Activated T-cell treated with anti-CD3 and anti-CD28 coated beads for 48 hours (primary cell): ENCODE results near the gene SLC25A19.
A peak's percentile ranks its signal among the peaks of the same experiment; 100 is the strongest.
"Not testable (repeated sequence)": the region's sequence is repeated elsewhere in the genome, so short reads cannot be mapped to it uniquely, and the experiment has no call there.

ENCODE experiments used
- DNase-seq: peaks from one replicate; pipeline ENCODE4 v3.0.0-alpha.2; 2020; ENCODE audit warnings: low read depth

Gene SLC25A19

DNA sequence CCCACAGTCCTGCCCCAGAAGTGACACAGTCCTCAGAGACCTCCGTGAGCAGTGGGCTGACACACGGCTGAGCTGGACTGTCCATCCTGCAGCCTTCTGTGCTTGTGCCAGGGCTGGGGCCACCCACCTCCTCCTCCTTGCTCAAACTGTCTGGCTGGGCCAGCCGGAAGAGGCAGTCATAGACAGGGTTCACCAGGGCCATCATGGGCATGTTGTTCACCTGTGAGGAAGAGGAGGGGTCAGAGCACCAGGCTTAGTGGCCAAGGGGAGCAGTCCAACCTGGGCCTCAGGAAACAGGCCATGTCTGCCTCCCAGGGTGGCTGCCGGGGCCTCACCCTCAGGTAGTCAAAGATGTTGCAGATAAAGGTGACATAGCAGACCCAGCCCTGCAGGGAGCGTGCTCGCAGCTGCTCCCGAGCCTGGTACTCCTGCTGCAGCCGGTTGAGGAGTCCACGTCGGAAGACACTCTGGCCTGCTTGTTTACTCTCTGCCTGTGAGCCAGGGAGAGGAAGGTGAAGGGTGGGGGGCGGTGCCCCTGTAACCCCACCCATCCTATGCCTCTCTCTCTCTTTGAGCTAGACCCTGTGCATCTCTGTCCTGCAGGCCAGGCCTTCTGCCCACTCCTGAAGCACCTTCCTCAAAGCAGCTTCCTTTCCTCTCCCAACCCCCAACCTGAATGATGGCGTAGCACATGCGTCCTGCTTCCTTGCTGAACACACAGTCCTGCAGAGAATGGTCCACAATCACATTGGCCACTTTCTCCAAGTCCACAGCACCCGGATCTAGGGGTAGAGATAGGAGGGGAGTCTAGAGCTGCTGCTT lies 21.6 kb downstream of the SLC25A19 start:
- DNase-seq = no peak

DNA sequence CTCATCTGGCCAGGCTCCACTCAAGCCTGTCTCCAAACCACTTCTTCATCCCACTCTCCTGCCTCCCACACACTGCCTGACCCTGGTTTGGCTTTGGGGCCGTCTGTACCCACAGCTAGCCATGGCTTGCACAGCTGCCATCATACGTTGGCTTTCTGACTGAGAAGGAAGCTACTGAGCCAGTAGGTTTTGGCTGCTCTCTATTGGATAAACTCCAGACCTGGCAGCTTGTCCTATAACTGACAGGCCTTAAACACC lies 22.2 kb downstream of the SLC25A19 start:
- no peak for DNase-seq

DNA sequence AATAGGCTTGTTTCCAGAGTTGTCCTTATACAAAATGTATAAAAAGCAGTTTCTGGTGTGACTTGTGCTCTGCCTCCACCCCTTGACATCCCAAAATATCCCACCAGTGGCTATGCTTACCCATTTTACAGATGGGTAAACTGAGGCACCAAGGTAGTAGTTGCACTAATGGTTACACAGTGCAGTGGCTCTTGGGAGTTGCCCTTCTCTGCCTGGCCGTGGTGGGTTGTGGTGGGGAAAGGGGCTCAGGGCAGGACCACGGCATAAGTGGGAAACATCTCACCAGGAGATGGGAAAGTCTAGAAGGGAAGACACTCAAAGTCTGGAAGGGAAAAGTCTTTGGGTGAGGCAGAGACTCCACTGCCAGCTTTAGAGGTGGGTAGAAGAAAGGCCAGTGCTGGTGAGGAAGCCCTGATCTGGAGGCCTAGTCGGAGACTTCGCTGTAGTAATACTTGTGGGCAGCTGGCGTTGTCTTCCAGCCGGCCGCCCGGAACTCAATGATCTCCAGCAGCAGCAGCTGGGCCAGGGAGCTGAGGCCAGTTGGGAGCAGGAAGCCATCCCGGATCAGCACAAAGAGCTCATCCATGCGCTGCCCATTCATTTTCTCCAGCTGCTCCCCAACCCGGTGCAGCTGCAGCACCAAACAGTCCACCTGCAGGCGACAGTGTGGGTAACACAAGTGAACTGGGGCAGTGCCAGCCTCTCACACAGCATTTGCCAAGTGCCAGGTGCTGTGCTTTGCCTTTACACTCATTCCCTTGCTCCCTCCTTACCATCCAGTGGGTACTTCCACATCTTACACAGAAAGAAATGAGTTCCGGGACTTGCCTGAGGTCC lies 22.7 kb downstream of the SLC25A19 start:
- no peak for DNase-seq

DNA sequence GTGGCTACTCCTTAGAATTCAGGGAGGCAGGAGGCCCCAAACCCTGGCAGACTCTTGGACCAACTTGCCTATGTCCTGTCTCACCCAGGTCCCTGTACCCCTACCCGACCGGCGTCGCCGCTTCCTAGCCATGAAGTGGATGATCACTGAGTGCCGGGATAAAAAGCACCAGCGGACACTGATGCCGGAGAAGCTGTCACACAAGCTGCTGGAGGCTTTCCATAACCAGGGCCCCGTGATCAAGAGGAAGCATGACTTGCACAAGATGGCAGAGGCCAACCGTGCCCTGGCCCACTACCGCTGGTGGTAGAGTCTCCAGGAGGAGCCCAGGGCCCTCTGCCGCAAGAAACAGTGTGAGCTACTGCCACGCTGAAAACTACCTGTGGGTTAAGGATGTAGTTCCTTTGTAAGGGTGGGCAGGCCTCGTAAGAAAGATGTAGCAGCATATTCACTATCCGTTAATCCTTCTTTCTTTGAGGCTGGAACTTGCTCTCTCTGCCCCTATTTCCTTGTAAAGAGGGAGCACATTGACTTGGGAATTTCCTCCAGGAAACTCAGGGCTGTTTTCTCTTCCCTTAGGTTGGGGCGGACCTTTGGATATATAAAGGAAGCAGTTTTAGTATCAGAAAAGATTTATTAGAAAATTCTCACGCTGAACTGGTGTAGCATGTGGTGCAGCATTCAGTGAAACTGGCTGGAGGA lies 23.5 kb downstream of the SLC25A19 start:
- DNase-seq = no peak

- no peak for DNase-seq
These were observed 26.2 kb downstream of the SLC25A19 start for GRCh38 chr17:75263055-75263454.

DNA sequence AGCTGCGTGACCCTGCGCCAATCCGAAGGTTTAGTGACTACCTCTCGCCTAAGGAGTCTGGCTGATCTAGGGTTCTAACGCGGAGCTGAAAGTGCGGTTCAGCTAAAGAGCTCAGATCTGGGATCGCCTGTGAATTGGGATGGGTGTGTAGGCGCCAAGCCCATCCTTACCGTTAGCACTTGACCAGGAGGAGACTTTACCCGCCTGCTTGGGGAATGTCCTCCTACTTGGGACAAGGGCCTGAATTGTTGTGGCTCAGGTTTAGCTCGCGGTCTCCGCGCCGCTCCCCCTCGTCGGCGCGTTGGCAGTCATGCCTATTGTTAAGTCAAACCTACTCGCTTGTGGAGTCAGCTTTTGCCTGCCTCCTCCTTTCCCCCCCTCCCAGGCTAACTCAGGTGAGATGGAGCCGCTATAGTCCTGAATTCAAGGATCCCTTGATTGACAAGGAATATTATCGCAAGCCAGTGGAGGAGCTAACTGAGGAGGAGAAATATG lies 27.1 kb downstream of the SLC25A19 start:
- no peak for DNase-seq

DNA sequence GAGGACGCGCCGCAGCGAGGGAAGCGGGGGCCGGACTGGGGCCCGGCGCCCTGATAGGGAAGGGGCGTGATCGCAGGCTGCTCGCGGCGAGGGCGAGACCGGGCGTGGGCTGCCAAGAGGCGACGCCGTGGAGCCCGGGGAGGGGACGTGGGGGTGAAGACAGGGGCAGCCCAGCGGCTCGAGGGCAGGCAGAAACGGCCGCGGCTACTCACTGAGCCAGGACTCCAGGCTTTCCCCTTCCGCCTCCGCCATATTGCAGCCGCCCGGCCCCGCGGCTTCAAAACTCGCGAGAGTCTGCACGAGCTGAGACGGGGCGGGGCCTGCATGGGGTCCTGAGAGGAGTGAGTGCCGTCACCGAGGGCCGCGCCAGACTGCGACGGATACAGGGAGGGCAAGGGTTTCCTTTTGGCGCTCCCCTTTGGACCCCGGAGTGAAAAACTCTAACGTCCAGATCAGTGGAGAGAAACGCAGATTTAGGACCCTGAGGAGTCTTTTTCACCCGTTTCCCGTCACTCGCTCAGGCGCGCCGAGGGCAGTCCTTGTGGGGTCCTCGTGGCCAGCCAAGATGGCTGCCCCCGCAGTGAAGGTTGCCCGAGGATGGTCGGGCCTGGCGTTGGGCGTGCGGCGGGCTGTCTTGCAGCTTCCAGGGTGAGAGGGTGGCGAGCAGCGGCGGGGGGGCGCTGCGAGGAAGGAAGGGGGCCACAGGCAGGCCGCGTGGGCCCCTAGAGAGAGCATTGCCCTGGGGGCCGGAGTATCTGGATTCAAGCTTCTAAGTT lies 27.7 kb downstream of the SLC25A19 start, which contains the start of the genes GGA3 and MRPS7:
Gene GGA3 (minus strand): TSS at position 271 of the 776 bp plus-strand sequence. CDS start 19 bp downstream, at position 252.
Gene MRPS7 (plus strand): TSS at position 544 of the 776 bp plus-strand sequence. CDS start 22 bp downstream, at position 566.
- DNase-seq = peak; percentile 93

- DNase-seq = peak; percentile 45
These were observed 28.4 kb downstream of the SLC25A19 start for GRCh38 chr17:75260641-75261335.

GRCh38 chr17:75257228-75257627 lies 32.0 kb downstream of the SLC25A19 start:
- DNase-seq = not testable (repeated sequence)

- not testable (repeated sequence) for DNase-seq
These were observed 33.1 kb downstream of the SLC25A19 start for GRCh38 chr17:75255954-75256698.

DNA sequence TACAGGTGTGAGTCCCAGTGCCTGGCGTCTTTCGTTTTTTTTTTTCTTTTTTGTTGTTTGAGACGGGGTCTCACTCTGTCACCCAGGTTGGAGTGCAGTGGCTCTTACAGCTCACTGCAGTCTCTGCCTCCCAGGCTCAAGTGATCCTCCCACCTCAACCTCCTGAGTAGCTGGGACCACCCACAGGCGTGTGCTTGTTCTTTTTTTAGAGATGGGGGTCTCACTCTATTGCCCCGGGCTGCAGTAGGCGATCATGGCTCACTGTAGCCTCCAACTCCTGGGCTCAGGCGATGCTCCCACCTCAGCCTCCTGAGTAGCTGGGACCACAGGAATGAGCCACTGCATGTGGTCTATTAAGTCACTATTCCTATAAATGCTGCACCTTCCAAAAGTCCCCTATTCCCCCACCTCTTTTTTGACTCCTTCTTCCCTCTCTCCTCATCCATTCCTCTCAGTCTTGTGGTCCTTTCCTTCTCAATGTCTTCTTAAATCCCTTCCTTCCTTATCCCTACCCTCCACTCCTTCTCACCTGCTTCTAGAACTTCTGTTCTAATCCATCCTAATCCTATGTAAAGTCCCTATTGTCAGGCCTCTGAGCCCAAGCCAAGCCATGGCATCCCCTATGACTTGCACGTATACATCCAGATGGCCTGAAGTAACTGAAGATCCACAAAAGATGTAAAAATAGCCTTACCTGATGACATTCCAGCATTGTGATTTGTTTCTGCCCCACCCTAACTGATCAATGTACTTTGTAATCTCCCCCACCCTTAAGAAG lies 37.0 kb downstream of the SLC25A19 start:
- DNase-seq = no peak

DNA sequence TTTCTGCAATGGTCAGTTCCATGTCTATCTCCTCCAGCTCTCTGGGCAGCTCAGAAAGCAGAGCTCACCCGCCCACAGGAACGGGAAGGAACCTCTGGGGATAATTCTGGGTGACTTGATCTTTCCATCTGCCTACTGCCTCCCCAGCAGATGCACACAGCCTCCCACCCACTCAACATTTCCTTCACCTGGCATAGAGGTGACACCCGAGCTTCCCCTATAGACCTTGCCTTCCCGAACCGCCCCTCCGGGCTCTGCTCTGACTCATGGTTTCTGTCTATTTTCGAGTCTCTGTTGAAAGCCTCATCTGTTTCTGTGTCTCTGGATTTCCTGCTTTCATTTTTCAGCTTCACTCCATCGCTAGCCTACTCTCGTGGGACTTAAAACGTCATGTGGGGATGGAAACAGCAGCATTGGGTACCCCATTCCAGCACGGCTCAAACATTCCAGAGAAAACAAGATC lies 39.2 kb downstream of the SLC25A19 start:
- peak; percentile 68 for DNase-seq

DNA sequence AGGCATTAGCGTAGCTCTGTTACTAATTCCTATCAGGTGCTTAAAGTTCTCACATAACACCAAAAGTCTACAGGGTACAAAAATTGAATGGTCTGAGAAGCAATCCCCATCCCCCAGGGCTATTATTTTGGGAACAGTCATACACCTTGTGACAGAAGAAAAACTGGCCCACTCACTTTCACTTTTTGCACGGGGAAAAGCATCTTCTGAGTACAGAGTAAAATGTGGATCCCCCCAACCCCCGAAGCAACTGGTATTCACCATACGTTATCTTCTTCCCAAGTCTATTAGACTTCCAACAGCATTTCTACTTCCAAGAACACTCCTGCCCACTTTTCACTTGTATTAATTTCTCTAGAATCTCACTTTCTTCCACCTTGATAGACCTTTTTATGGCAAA lies 39.7 kb downstream of the SLC25A19 start:
- DNase-seq = no peak

- no peak for DNase-seq
These were observed 42.8 kb downstream of the SLC25A19 start for GRCh38 chr17:75246404-75246803.

- DNase-seq = no peak
These were observed 44.2 kb downstream of the SLC25A19 start for GRCh38 chr17:75245011-75245410.

DNA sequence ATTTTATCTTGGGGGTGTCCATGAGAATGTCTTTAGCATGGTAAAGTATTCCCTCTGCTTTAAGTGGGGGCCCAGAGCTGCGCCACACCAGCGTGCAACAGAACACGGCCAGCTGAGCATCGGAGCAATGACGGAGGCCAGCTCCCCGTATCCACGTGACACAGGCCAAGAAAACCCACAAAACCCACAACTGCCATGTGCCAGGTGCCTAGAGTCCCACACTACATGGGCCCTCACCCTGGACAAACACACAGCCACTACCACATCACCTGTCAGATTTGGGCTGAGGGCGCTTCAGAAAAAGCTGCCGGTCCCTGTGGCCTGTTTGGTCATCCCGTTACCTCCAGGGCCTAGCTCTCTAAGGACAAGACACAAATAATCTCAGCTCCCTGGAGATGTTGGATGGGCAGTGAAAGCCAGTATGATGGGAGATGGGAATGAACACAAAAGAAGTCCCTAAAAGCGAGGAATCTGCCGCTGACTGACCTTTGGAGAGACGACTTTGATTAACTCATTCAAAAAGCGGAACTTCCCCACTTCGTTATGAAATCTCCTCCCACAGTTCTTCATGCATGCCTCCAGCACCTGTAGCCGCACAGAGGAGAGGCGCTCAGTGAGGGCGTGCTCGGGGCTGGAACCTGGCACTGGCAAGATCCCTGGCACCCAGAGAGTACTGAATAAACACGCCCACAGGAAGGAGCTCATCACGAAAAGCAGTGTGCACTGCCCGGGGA lies 44.9 kb downstream of the SLC25A19 start:
- no peak for DNase-seq

- no peak for DNase-seq
These were observed 46.7 kb downstream of the SLC25A19 start for GRCh38 chr17:75242461-75243042.

GRCh38 chr17:75241996-75242460 lies 47.2 kb downstream of the SLC25A19 start:
- DNase-seq = no peak
